Placental epithelial cell (primary cell): ENCODE data around the gene CREB3L2. TPM values are rescaled to one million over a fixed set of nuclear protein-coding genes. Genes with fewer than 3 reads are reported as not detected.

Experiments
- total RNA-seq: library from RNA; depleted of rRNA; stranded (reverse); fragments of >200 nt; gene quantifications from 2 replicates; pipeline ENCODE4 v1.2.3, GENCODE V29; 2012

CREB3L2 gene
- total RNA-seq = 46.7 and 70.7 TPM in 2 replicates

GRCh38 chr7:138001529-138002095 is at the start of gene CREB3L2:
Gene CREB3L2, minus strand, starts transcription at chr7:138002086. Its CDS starts 381 bp downstream, at chr7:138001705.

GRCh38 chr7:137846827-137847567 is 154.9 kb downstream of the CREB3L2 start, which contains the start of gene DGKI:
Gene DGKI, minus strand, starts transcription at chr7:137846974.

Other genes starting within 250 kb of the CREB3L2 start
- 4.3 and 5.2 TPM in 2 replicates for gene DGKI, start 155.1 kb downstream of the CREB3L2 start, total RNA-seq
- gene AKR1D1, start 74.4 kb upstream of the CREB3L2 start, total RNA-seq = not detected in 2 replicates